Upper lobe of left lung (tissue), 4 donors: ENCODE measurements around the gene GPX5.

Experiments
- POLR2AphosphoS5 ChIP-seq, 2 donors: sonication (generic); formaldehyde crosslinking; IDR thresholded peaks; one replicate each; pipeline ENCODE4 v1.5.1; 2017; ENCODE audit warnings: antibody characterized with exemption in 2 of 2
- TF ChIP-seq, protein P1 (sequence below), 6 experiments: fragments of 450-650 bp in 4 of 6; fragments of 200-600 bp in 2 of 6; sonication (generic) in 2 of 6; IDR thresholded peaks; one replicate each; pipeline ENCODE4 v1.5.1; 2016 to 2019; ENCODE audit warnings: antibody characterized with exemption in 6 of 6

DNA sequence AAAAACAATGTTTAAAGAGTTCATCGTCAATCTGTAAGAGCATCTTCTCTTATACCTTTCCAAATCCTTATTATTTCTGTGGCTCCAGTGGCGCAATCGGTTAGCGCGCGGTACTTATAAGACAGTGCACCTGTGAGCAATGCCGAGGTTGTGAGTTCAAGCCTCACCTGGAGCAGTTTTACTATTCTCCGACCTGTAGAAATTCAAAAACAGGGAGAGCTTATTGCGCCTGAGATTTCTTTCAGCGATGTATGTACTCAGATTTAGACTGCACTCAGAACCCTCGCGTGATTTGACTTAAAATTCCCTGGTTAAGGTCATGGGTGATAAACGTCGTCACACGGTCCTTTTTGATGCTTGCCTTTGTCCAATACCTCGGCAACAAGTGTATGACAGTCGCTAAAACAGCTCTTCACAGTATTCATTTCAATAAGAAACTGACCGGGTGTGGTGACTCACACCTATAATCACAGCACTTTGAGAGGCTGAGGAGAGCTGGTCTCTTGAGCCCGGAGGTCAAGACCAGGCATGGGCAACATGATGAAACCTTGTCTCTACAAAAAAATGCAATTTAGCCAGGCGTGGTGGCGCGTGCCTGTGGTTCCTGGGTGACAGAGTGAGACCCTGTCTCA is 11.9 kb downstream of the GPX5 start:
- TF ChIP-seq, protein P1, sequence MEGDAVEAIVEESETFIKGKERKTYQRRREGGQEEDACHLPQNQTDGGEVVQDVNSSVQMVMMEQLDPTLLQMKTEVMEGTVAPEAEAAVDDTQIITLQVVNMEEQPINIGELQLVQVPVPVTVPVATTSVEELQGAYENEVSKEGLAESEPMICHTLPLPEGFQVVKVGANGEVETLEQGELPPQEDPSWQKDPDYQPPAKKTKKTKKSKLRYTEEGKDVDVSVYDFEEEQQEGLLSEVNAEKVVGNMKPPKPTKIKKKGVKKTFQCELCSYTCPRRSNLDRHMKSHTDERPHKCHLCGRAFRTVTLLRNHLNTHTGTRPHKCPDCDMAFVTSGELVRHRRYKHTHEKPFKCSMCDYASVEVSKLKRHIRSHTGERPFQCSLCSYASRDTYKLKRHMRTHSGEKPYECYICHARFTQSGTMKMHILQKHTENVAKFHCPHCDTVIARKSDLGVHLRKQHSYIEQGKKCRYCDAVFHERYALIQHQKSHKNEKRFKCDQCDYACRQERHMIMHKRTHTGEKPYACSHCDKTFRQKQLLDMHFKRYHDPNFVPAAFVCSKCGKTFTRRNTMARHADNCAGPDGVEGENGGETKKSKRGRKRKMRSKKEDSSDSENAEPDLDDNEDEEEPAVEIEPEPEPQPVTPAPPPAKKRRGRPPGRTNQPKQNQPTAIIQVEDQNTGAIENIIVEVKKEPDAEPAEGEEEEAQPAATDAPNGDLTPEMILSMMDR (IDR thresholded peaks at IDR 0.05) = no peak
- no peak for TF ChIP-seq POLR2AphosphoS5 (IDR thresholded peaks at IDR 0.05)
